ENCODE measurements around the gene SHC3.

GRCh38 chr9:88972401-88972800 lies 206.2 kb downstream of the SHC3 start:
- TF ChIP-seq USF1 (IDR thresholded peaks at IDR 0.05), result no peak
- no peak for TF ChIP-seq FOXM1 (IDR thresholded peaks at IDR 0.05; ENCODE audit: borderline replicate concordance, low read depth)
- no peak for TF ChIP-seq EGR1 (IDR thresholded peaks at IDR 0.05)
- no peak for TF ChIP-seq RAD21 (IDR thresholded peaks at IDR 0.05; ENCODE audit: low read depth)
- TF ChIP-seq REST (IDR thresholded peaks at IDR 0.05; ENCODE audit: low read depth), result no peak
- no peak for TF ChIP-seq EP300 (IDR thresholded peaks at IDR 0.05; ENCODE audit: borderline replicate concordance)
- no peak for TF ChIP-seq YY1 (IDR thresholded peaks at IDR 0.05; ENCODE audit: low read depth)
- TF ChIP-seq TAF1 (IDR thresholded peaks at IDR 0.05; ENCODE audit: low read depth), result no peak
- TF ChIP-seq MAX (IDR thresholded peaks at IDR 0.05), result no peak
- TF ChIP-seq CREB1 (IDR thresholded peaks at IDR 0.05; ENCODE audit: low read depth), result no peak
- no peak for TF ChIP-seq TEAD4 (IDR thresholded peaks at IDR 0.05)
- TF ChIP-seq NFIC (IDR thresholded peaks at IDR 0.05), result no peak

Measured in Ishikawa (cell line).